Suprapubic skin (tissue), 4 donors: Measurements from ENCODE around the gene ROR2.

Source experiments
- CTCF ChIP-seq, 2 donors: fragments of 200-600 bp in 1 of 2; fragments of 450-650 bp in 1 of 2; sonication (generic) in 1 of 2; IDR thresholded peaks; one replicate each; pipeline ENCODE4 v1.5.1; 2016 to 2019; ENCODE audit warnings: antibody characterized with exemption in 2 of 2, mild to moderate bottlenecking in 1 of 2, moderate library complexity in 1 of 2
- POLR2A ChIP-seq, 2 donors: fragments of 450-650 bp; IDR thresholded peaks; one replicate each; pipeline ENCODE4 v1.6.1; 2017; ENCODE audit warnings: antibody characterized with exemption in 2 of 2, mild to moderate bottlenecking in 2 of 2, moderate library complexity in 2 of 2
- POLR2AphosphoS5 ChIP-seq, 3 donors: sonication (generic); formaldehyde crosslinking; IDR thresholded peaks; one replicate each; pipeline ENCODE4 v1.6.1; 2017; ENCODE audit warnings: antibody characterized with exemption in 3 of 3

GRCh38 chr9:91944711-91945110 lies 5.3 kb downstream of the ROR2 start:
- no peak for TF ChIP-seq POLR2A (IDR thresholded peaks at IDR 0.05)
- no peak for TF ChIP-seq CTCF (IDR thresholded peaks at IDR 0.05)
- no peak for TF ChIP-seq POLR2AphosphoS5 (IDR thresholded peaks at IDR 0.05)
